SH-SY5Y (cell line): Measurements from ENCODE around the gene HSPG2.

ENCODE experiments used
- GATA2 ChIP-seq: IDR thresholded peaks from 2 replicates; pipeline ENCODE4 v1.6.1; 2011; ENCODE audit warnings: mild to moderate bottlenecking, low read depth, low read length
- GATA3 ChIP-seq: IDR thresholded peaks from 2 replicates; pipeline ENCODE4 v1.6.1; 2011; ENCODE audit warnings: low read depth, mild to moderate bottlenecking, low read length, moderate library complexity

GRCh38 chr1:21904704-21905520 lies 32.2 kb downstream of the HSPG2 start:
- TF ChIP-seq GATA2 (no peak), GATA3 (no peak)
